Liver (tissue), 3 donors: ENCODE data around the gene NEIL3.

ENCODE experiments used
- EGR1 ChIP-seq, 2 donors: IDR thresholded peaks; 2 replicates each; pipeline ENCODE4 v1.6.1; 2016 to 2018; ENCODE audit warnings: antibody characterized with exemption in 2 of 2, low read depth in 2 of 2
- GABPA ChIP-seq, 2 donors: IDR thresholded peaks in 1 of 2; conservative IDR thresholded peaks in 1 of 2; 2 replicates each; pipeline ENCODE4 v1.6.1; 2016; ENCODE audit warnings: antibody characterized with exemption in 2 of 2, mild to moderate bottlenecking in 1 of 2, moderate library complexity in 1 of 2
- HNF4A ChIP-seq, 2 donors: conservative IDR thresholded peaks; 2 replicates each; pipeline ENCODE4 v1.6.1; 2016; ENCODE audit warnings: antibody characterized with exemption in 2 of 2, mild to moderate bottlenecking in 2 of 2
- HNF4G ChIP-seq: IDR thresholded peaks from 2 replicates; pipeline ENCODE4 v1.6.1; 2016; ENCODE audit warnings: antibody characterized with exemption
- NR2F2 ChIP-seq: IDR thresholded peaks from 2 replicates; pipeline ENCODE4 v1.6.1; 2016; ENCODE audit warnings: antibody characterized with exemption
- SP1 ChIP-seq: IDR thresholded peaks from 2 replicates; pipeline ENCODE4 v1.6.1; 2018; ENCODE audit warnings: antibody characterized with exemption, mild to moderate bottlenecking
- TAF1 ChIP-seq: conservative IDR thresholded peaks from 2 replicates; pipeline ENCODE4 v1.6.1; 2016; ENCODE audit warnings: antibody characterized with exemption, mild to moderate bottlenecking
- YY1 ChIP-seq: IDR thresholded peaks from 2 replicates; pipeline ENCODE4 v1.6.1; 2016; ENCODE audit warnings: antibody characterized with exemption, mild to moderate bottlenecking
- TF ChIP-seq, protein P1 (sequence below): fragments of 150-350 bp; IDR thresholded peaks from 2 replicates; pipeline ENCODE4 v1.5.1; 2017; ENCODE audit warnings: improper control_type of control experiment, low read depth, low read length; ENCODE audit not compliant: missing input control
- TF ChIP-seq, protein P2 (sequence below): IDR thresholded peaks from 2 replicates; pipeline ENCODE4 v1.6.1; 2016; ENCODE audit warnings: antibody characterized with exemption
- TF ChIP-seq, protein P3 (sequence below): IDR thresholded peaks from 2 replicates; pipeline ENCODE4 v1.6.1; 2016; ENCODE audit warnings: antibody characterized with exemption, mild to moderate bottlenecking
- TF ChIP-seq, protein P4 (sequence below): IDR thresholded peaks from 2 replicates; pipeline ENCODE4 v1.6.1; 2016; ENCODE audit warnings: antibody characterized with exemption
- TF ChIP-seq, protein P5 (sequence below): IDR thresholded peaks from 2 replicates; pipeline ENCODE4 v1.6.1; 2016; ENCODE audit warnings: antibody characterized with exemption
- donor health status: healthy.
- donor health status: healthy.

DNA sequence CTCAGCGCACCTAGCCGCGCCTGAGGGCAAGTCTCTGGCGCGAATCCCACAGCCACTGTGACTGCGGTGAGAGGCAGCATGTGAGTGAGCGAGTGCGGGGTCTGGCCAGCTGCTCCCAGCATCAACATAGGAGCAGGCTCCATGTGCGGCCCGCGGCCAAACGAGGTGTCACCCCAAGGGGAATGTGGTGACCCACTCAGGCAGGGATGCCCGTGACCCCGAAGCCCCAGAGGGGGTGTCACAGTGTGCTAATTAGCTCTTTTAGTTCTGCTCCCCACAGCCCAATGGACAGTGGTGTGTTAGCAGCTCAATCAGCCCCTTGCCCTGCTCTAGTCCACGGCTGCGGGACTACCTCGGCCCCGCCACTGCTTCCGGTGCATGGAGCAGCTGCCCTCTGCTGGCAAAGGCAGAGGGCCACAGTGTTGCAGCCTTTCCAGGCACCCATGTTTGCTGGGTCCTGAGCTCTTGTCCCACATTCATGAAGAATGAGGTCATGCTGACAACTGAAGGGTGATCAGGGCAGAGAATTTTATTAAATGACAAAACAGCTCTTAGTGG lies 71.1 kb downstream of the NEIL3 start:
- TF ChIP-seq, protein P1, sequence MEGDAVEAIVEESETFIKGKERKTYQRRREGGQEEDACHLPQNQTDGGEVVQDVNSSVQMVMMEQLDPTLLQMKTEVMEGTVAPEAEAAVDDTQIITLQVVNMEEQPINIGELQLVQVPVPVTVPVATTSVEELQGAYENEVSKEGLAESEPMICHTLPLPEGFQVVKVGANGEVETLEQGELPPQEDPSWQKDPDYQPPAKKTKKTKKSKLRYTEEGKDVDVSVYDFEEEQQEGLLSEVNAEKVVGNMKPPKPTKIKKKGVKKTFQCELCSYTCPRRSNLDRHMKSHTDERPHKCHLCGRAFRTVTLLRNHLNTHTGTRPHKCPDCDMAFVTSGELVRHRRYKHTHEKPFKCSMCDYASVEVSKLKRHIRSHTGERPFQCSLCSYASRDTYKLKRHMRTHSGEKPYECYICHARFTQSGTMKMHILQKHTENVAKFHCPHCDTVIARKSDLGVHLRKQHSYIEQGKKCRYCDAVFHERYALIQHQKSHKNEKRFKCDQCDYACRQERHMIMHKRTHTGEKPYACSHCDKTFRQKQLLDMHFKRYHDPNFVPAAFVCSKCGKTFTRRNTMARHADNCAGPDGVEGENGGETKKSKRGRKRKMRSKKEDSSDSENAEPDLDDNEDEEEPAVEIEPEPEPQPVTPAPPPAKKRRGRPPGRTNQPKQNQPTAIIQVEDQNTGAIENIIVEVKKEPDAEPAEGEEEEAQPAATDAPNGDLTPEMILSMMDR, result no peak
- TF ChIP-seq, protein P2, sequence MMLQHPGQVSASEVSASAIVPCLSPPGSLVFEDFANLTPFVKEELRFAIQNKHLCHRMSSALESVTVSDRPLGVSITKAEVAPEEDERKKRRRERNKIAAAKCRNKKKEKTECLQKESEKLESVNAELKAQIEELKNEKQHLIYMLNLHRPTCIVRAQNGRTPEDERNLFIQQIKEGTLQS, result no peak
- TF ChIP-seq HNF4A (conservative IDR thresholded peaks at IDR 0.05) (no peak), YY1 (no peak), EGR1 (IDR thresholded peaks at IDR 0.05; ENCODE audit: low read depth in 2 of 2) (no peak), GABPA (IDR thresholded peaks at IDR 0.05 in 1 of 2, conservative IDR thresholded peaks at IDR 0.05 in 1 of 2) (no peak), SP1 (no peak), NR2F2 (no peak), HNF4G (no peak), TAF1 (no peak)
- TF ChIP-seq, protein P3, sequence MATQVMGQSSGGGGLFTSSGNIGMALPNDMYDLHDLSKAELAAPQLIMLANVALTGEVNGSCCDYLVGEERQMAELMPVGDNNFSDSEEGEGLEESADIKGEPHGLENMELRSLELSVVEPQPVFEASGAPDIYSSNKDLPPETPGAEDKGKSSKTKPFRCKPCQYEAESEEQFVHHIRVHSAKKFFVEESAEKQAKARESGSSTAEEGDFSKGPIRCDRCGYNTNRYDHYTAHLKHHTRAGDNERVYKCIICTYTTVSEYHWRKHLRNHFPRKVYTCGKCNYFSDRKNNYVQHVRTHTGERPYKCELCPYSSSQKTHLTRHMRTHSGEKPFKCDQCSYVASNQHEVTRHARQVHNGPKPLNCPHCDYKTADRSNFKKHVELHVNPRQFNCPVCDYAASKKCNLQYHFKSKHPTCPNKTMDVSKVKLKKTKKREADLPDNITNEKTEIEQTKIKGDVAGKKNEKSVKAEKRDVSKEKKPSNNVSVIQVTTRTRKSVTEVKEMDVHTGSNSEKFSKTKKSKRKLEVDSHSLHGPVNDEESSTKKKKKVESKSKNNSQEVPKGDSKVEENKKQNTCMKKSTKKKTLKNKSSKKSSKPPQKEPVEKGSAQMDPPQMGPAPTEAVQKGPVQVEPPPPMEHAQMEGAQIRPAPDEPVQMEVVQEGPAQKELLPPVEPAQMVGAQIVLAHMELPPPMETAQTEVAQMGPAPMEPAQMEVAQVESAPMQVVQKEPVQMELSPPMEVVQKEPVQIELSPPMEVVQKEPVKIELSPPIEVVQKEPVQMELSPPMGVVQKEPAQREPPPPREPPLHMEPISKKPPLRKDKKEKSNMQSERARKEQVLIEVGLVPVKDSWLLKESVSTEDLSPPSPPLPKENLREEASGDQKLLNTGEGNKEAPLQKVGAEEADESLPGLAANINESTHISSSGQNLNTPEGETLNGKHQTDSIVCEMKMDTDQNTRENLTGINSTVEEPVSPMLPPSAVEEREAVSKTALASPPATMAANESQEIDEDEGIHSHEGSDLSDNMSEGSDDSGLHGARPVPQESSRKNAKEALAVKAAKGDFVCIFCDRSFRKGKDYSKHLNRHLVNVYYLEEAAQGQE, result no peak
- TF ChIP-seq, protein P4, sequence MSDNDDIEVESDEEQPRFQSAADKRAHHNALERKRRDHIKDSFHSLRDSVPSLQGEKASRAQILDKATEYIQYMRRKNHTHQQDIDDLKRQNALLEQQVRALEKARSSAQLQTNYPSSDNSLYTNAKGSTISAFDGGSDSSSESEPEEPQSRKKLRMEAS, result no peak
- TF ChIP-seq, protein P5, sequence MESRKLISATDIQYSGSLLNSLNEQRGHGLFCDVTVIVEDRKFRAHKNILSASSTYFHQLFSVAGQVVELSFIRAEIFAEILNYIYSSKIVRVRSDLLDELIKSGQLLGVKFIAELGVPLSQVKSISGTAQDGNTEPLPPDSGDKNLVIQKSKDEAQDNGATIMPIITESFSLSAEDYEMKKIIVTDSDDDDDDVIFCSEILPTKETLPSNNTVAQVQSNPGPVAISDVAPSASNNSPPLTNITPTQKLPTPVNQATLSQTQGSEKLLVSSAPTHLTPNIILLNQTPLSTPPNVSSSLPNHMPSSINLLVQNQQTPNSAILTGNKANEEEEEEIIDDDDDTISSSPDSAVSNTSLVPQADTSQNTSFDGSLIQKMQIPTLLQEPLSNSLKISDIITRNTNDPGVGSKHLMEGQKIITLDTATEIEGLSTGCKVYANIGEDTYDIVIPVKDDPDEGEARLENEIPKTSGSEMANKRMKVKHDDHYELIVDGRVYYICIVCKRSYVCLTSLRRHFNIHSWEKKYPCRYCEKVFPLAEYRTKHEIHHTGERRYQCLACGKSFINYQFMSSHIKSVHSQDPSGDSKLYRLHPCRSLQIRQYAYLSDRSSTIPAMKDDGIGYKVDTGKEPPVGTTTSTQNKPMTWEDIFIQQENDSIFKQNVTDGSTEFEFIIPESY, result no peak
